Measurements from ENCODE around the gene RFXAP. TPM values are rescaled to one million over a fixed set of nuclear protein-coding genes. Genes with fewer than 3 reads are reported as not detected.

The RFXAP gene
- polyA plus RNA-seq, 1 donor (not counting 4 experiments of a cell fraction or from before 2014, with no cell fraction given) = 2.8 TPM

- dilution Hi-C loops (cut with MboI; ENCODE audit: extremely low pct_ligation_motif_present, low sequenced_read_pairs) = no loop called here
- Histone ChIP-seq H3K9ac (ENCODE audit: control insufficient read depth, extremely low read depth, insufficient read depth, low read length) (no peak overlapping the region), H3K79me2 (ENCODE audit: control insufficient read depth, insufficient read depth, low read length) (no peaks in the 10 kb centered on the region), H3K4me2 (ENCODE audit: control insufficient read depth, extremely low read depth, insufficient read depth, low read depth, low read length) (no peak overlapping the region), H3K9me1 (ENCODE audit: control insufficient read depth, extremely low read depth, insufficient read depth, low read length) (no peaks in the 10 kb centered on the region), H3K4me1 (ENCODE audit: control insufficient read depth, extremely low read depth, insufficient read depth, low read length) (no peaks in the 10 kb centered on the region), H3K9me3 (ENCODE audit: control insufficient read depth, low read depth, low read length) (no peaks in the 10 kb centered on the region), H3K4me3 (ENCODE audit: control insufficient read depth in 2 of 3, extremely low read depth in 1 of 3, insufficient read depth in 2 of 3, low read depth in 1 of 3, low read length in 3 of 3) (no peak overlapping the region), H3K27ac (ENCODE audit: control insufficient read depth, insufficient read depth, low read length) (no peak overlapping the region), H3K27me3 (ENCODE audit: control insufficient read depth, extremely low read depth, insufficient read depth, low read length) (no peaks in the 10 kb centered on the region), H2AFZ (ENCODE audit: control insufficient read depth, low read length) (no peak overlapping the region), H3K36me3 (ENCODE audit: control insufficient read depth in 2 of 2, extremely low read depth in 1 of 2, insufficient read depth in 2 of 2, low read length in 2 of 2) (no peaks in the 10 kb centered on the region), H4K20me1 (ENCODE audit: control insufficient read depth, extremely low read depth, insufficient read depth, low read length) (no peaks in the 10 kb centered on the region)
- TF ChIP-seq CTCF (optimal IDR thresholded peaks at IDR 0.05 in 1 of 3, IDR thresholded peaks at IDR 0.05 in 1 of 3, conservative IDR thresholded peaks at IDR 0.05 in 1 of 3; ENCODE audit: extremely low read depth in 1 of 3, insufficient read depth in 2 of 3, low read length in 3 of 3) (no peak), EZH2 (IDR thresholded peaks at IDR 0.05; ENCODE audit: low read length) (no peak)
- DNase-seq (ENCODE audit: low read depth, low spot score) (no peak), FAIRE-seq (no peak)
These were observed 21.8 kb downstream of the RFXAP start for GRCh38 chr13:36840718-36841250.

GRCh38 chr13:36841391-36841790 lies 22.4 kb downstream of the RFXAP start:
- Histone ChIP-seq H2AFZ (ENCODE audit: control insufficient read depth, low read length) (no peak overlapping the region), H3K9ac (ENCODE audit: control insufficient read depth, extremely low read depth, insufficient read depth, low read length) (no peak overlapping the region), H3K4me2 (ENCODE audit: control insufficient read depth, extremely low read depth, insufficient read depth, low read depth, low read length) (no peak overlapping the region), H3K4me1 (ENCODE audit: control insufficient read depth, extremely low read depth, insufficient read depth, low read length) (no peaks in the 10 kb centered on the region), H3K36me3 (ENCODE audit: control insufficient read depth in 2 of 2, extremely low read depth in 1 of 2, insufficient read depth in 2 of 2, low read length in 2 of 2) (no peaks in the 10 kb centered on the region), H4K20me1 (ENCODE audit: control insufficient read depth, extremely low read depth, insufficient read depth, low read length) (no peaks in the 10 kb centered on the region), H3K79me2 (ENCODE audit: control insufficient read depth, insufficient read depth, low read length) (no peaks in the 10 kb centered on the region), H3K9me1 (ENCODE audit: control insufficient read depth, extremely low read depth, insufficient read depth, low read length) (no peaks in the 10 kb centered on the region), H3K27me3 (ENCODE audit: control insufficient read depth, extremely low read depth, insufficient read depth, low read length) (no peaks in the 10 kb centered on the region), H3K27ac (ENCODE audit: control insufficient read depth, insufficient read depth, low read length) (no peak overlapping the region), H3K4me3 (ENCODE audit: control insufficient read depth in 2 of 3, extremely low read depth in 1 of 3, insufficient read depth in 2 of 3, low read depth in 1 of 3, low read length in 3 of 3) (no peak overlapping the region), H3K9me3 (ENCODE audit: control insufficient read depth, low read depth, low read length) (no peaks in the 10 kb centered on the region)
- no peak for TF ChIP-seq CTCF (optimal IDR thresholded peaks at IDR 0.05 in 1 of 3, IDR thresholded peaks at IDR 0.05 in 1 of 3, conservative IDR thresholded peaks at IDR 0.05 in 1 of 3; ENCODE audit: extremely low read depth in 1 of 3, insufficient read depth in 2 of 3, low read length in 3 of 3)
- no peak for TF ChIP-seq EZH2 (IDR thresholded peaks at IDR 0.05; ENCODE audit: low read length)
- FAIRE-seq (no peak), DNase-seq (ENCODE audit: low read depth, low spot score) (no peak)
- dilution Hi-C loops (cut with MboI; ENCODE audit: extremely low pct_ligation_motif_present, low sequenced_read_pairs) = no loop called here

Measured in keratinocyte (primary cell).